ENCODE measurements around the gene ANO2.
"Not testable (repeated sequence)": the region's sequence is repeated elsewhere in the genome, so short reads cannot be mapped to it uniquely, and the experiment has no call there.

ANO2 gene

DNA sequence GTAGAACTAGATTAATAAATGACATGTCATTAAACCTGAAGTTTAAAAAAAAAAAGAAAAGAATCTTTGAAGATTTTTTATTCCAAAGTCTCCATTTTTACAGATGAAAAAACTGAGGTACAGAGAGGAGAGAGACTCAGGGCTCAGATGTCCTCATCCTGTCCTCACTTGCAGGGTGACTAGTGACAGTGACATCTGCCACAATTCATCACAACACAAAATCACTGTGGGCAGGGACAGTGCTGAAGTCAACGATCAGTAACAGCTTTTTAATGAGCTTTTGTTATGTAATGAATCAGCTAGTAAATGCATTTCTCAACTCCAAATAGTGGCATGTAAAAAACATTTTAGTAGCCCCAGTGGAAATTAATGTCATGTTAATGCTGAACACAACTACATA, 374.6 kb downstream of the ANO2 start:
- no peak for DNase-seq

DNA sequence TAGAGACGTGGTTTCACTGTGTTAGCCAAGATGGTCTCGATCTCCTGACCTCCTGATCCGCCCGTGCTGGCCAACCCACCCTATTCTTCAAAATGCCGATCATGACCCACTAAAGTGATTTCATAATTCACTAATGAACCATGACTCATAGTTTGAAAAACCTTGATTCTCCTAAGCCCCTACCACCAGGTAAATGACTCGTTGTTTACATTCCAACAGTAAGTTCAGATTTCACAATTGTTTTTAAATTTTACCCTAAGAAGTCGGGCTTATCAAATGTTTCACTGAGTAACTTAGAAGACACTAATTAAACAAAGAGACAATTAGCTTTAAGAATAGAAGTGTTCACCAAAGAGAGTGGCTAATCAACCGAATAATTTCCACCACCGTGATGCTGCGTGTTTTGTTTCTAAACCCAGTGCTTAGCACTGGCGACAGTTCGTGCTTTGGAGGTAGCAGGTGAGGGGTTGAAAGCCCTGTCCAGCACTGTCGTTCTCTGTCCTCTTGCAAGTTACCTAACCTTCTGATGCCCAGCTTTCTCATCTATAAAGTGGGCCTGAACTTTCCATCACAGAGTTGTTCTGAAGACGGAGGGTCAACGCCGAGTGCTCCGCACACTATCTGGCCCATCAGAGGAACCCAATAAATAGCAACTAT, 376.6 kb downstream of the ANO2 start:
- DNase-seq, result no peak

DNA sequence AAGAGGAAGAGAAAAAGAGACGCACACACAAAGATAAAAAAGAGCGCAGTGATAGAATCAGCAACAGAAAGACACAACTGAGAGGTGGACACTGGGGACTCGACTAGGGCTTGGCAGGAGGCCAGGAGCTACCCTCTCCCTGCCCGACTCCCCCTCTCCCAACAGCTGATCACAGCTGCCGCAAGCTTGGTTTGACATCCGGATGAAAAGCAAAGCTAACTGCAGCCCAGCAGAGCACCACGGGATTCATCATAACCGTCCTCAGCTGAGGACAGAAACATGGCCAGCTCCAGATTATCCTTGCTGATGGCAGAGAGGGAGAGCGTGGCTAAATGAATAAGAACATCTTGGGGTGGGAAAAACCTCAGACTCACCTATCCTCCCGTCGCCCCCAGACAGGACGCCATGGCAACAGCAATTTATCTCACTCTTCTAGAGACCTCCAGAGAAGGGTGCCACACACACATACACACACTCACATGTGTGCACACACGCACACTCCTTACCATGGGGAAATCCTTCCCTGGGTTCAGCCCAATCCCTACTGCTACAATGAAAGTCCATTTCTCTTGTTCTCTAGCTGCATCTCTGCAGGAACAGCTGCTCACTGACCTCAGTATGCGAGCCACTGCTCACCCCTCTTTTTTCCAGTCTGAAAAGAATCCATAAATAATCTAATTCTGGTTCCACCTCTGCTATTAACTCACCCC, 377.9 kb downstream of the ANO2 start:
- peak; percentile 40 for DNase-seq

DNA sequence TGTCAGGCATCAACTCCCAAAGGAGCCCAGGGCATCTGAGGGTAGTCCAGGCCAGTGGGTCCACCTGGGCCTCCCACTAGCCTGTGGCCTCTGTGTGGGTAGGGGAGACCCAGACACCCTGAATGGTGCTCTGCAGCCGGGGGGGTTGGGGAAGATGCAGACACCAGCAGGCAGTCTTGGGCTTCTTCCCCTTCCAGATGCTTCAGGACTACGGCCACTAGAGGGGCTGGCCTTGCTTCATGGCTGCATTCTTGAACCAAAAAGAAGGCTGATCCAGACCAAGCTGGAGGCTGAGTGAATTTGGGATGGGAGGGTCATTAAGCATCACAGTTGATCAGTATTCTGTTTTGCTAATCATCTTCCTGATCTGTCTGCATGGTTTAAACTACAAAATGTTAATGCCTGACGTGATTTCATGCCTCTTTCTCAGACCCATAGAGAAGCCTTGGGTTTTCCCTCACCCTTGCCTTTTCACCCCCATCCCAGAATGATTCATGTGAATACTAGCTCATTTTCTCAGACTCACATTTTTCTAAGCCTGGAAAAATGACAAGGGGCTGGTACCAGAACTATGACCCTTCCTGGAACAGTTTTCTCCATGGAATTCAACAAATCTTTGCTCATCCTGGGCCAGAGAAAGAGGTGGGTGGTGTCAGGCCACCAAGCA, 379.0 kb downstream of the ANO2 start:
- DNase-seq, result no peak

DNA sequence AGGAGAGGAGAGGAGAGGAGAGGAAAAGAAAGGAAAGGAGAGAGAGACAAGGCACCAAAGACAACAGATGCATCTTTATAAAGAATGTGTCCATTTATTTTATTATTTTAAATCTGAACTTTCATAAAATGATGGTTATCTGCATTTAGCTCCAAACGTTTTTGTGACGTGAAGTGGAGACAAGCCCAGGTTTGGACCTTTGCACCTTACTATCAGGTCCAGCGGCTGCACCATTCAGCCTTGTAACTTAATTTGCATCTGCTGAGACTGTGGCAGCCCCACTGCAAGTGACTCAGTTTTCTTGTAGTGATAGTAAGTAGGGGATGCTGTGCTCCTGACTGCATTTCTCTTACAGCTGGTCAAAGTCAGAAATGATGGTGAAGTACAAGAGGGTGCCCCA, 382.5 kb downstream of the ANO2 start:
- DNase-seq, result no peak

DNA sequence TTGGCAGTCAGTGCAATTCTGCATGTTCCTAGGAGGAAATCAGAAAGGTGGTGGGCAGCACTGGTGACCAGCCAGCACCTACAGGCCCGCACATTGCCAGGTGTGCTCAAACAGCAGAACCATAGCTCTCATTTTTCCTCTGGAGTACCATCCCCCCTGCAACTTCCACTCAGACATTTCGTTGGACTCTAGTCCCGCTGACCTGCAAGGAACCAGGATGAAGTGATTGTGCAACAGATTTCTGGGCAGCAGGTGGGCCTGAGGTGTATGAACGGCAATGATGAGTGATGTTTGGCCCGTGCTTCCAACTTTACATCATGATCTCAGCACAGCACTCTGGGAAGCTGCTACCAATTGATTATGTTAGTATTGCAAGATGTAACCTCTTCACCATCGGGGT, 383.2 kb downstream of the ANO2 start:
- no peak for DNase-seq

DNA sequence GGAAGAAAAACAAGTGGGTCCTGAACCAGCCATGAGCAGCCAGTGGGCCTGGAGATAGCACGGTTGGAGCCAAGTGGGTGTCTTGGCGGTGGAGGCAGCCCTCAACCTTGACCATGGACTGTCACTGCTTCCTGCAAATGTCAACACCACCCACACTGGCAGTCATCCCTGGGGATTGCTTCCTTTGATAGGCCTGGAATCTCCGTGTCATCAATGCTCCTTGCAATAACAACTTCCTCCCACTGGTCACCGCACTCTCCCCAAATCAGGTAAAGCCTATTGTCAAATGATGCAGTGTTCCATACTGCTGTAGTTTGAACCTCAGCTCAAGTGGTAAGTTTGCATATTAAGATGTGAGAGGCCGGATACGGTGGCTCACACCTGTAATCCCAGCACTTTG, 384.0 kb downstream of the ANO2 start:
- DNase-seq, result no peak

DNA sequence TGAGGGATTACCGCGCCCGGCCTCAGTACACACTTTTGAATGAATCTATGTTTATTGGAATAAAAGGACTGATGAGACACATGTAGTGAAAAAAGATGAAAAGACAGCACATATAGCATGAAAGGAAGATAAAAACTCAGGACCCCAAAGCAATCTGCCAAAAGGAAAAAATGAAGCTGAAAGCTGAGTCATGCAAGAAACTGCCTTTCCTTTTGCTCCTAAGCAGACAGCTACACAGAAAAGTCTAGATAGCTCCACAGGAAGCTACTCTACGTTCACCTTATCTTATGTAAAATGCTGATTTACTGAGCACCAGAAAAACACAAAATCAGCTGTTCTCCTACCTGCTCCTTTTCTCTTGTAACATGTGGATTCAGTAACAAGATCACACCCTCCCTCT, 384.8 kb downstream of the ANO2 start:
- no peak for DNase-seq

DNA sequence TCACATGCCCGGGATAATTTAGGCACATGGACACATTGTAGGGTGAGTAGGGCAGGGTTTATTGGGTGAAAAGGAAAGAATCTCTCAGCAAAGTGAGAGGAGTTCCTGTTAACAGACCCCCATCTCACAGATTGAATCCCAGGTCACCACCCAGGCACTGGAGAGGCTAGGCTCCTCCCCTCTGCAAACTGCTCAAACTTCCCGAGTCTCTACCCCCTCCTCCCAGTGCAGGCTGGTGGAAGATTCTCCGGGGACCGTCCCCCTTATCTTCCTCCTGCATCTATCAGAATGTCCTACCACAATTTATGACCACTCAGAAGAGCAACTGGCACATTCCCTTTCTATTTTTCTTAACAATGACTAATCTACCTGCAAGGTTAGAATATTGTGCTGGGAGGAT, 387.2 kb downstream of the ANO2 start:
- no peak for DNase-seq

DNA sequence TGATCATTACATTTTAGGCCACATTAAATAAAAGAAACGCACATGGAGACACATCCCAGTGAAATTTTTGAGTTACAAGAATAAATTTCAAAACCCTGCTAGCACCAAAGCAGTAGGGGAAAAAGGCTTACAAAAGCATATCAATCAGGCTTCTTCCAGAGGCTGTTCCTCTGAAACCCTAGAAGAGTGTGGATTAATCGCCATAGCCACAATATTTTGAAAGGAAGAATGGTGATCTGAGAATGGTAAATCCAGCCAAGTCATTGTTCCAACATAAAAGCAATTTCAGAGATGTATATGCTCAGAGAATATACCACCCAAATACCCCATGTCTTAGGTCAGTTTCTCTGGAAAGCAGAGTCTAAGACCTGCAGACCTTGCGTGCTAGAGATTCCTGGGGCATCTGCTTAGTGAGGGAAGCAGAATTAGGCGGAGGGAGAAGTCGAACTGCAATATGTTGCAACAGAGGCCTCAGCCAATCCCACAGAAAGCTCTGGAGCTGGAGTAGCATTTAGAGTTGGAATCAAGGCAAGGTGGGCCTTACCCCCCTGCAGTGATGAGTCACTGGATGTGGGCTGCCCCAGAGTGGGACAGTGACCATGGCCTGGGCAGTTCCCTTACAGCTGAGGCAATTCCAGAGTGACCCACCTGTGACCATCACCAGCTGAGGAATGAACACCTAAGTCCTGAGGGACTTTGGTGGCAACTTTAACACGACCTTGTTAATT, 387.9 kb downstream of the ANO2 start:
- DNase-seq, result no peak

DNA sequence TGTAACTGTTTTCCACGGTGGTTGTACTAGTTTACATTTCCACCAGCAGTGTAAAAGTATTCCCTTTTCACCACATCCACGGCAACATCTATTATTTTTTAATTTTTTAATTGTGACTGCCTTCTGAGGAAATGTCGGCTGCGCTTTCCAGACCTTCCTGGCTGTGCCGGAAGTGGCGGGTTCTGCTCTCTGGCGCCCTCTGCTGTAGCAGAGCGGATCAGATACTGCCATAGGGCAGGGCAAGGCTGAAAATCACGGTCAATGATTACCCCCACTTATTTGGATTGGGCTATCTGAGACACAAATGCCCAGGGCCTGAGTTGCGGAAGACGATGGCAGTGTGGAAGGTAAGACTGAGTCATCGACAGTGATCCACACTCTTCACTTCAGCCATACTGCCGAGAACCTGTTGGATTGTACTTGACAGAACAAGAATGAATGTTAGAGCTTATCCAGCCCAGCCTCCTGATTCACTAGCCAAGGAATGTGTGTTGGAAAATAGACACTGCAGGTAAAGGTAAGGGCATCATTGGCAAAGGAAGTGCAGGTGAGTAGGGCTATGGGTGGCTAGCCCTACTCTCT, 388.9 kb downstream of the ANO2 start:
- DNase-seq, result peak; percentile 14

DNA sequence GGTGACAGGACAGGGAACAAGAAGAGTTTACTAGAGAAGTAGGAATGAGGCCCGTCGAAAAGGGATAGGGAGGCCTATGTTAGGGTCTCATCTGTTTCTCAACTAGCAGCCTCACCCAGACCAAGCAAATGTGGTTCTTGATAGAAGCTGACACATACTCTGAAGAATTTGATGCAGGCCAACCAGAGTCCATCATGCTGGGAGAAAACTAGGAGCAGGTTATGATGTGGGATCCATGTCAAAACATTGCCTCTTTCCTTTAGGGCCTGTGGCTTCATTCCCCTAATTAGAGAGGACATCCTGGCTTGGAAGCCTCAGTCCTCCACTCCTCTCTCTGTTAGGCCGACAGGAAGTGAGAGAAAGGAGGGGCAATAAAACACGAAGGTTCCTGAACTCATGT, 390.3 kb downstream of the ANO2 start:
- DNase-seq, result no peak

DNA sequence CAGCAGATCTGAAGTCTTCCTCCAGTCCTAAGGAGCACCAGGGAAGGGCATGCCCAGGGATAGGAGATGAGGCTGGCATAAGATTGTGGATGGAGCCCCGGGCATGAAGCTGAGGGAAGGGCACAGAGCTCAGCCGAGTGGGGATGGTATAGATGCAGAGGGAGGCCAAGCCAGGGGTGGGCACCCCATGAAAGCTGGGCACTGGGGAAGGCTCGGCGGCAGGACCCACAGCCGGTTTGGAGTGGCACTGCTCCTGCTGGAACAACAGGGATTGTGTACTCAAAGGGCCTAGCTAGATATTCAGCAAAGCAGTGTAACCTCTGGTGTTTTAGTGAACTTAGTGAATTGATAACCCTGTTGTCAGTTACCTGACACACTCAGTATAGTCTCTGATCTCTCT, 396.0 kb downstream of the ANO2 start:
- DNase-seq, result no peak

DNA sequence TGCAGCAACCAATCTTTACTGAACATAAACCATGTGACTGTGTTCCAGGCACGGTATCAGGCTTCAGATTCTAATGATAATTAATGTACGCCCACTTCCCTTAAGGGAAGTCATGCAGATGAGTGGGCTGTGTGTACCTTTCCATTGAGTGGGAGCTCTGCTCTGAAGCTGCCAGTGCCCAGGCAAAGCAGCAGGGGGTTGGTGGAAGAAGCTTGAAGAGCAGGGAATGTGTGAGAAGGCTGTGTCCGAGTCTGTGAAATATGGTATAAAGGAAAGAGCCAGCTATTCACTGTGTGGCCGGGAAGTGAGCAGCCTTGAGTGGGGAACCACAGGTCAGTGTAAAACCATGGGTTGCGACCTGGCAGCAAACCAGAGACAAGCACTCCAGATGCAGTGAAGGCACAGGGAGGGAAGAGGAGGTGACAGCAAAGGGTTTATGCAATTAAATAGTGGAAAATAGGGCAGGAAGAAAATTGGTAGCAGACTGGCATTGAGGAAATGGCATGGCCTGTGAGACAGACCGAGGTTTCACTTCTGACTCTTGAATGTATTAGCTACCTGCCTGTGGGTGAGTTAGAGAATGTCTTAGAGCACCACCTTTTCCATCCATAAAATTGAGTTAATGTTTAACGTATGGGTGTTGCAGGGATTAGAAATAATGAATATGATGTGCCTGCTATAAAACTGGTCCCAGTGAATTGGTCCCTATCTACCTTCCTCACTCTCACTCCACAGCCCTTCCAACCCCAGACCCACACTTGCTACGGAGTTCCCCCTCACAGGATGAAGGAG, 396.7 kb downstream of the ANO2 start:
- DNase-seq, result no peak

DNA sequence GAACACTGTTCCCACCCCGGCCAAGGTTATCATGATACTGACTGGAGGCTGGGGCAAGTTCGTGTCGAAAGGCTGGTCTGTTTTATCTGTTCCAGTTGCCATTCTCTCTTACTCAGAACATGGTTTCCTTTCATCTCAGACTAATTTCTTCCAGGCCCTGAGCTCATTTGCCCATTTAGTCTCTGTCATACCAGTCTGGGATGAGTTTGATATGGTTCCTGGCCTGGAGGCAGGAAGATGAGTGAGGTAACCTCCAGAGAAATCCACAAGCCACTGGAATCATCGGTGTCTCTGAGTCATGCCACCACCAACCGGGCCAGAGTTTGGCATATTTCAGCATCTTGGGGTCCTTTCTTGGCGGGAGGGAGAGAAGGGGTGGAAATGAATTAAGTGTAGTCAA, 398.4 kb downstream of the ANO2 start:
- no peak for DNase-seq

DNA sequence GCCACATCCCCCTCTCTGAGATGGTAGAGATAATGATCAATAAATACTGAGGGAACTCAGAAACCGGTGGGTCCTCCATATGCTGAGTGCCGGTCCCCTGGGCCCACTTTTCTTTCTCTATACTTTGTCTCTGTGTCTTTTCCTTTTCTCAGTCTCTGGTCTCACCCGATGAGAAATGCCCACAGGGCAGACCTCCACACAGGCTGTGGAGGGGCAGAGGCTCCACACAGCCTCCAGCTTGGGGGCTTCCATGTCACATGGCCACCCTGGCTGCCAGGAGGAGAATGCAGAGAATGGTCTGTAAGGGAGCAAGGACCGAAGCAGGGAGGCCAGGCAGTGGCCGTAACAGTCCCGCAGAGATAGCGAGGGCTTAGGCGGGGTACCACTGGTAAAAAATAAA, 407.3 kb downstream of the ANO2 start:
- DNase-seq, result no peak

DNA sequence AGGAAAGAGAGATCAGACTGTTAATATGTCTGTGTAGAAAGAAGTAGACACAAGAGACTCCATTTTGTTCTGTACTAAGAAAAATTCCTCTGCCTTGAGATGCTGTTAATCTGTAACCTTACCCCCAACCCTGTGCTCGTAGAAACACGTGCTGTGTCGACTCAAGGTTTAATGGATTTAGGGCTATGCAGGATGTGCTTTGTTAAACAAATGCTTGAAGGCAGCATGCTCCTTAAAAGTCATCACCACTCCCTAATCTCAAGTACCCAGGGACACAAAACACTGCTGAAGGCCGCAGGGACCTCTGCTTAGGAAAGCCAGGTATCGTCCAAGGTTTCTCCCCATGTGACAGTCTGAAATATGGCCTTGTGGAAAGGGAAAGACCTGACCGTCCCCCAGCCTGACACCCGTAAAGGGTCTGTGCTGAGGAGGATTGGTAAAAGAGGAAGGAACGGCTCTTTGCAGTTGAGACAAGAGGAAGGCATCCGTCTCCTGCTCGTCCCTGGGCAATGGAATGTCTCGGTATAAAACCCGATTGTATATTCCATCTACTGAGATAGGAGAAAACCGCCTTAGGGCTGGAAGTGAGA, 407.9 kb downstream of the ANO2 start:
- DNase-seq, result not testable (repeated sequence)

DNA sequence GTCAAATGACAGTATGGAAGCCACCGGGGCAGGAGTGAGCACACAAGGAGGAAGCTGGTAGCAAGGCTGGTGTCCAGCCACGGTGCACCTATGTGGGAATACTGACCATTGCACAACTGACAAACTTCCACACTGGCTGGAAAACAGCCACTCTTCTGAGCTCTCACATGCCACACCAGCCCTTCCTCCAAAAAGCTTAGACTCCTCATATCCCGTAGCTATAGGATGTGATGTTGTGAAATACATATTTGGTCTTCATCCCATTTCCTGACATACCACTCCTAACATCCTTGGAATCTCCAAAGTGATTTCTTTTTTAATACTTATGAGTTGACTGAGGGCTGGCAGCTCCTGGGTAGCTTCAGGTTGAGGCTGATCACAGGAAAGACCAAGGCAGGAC, 409.5 kb downstream of the ANO2 start:
- no peak for DNase-seq

DNA sequence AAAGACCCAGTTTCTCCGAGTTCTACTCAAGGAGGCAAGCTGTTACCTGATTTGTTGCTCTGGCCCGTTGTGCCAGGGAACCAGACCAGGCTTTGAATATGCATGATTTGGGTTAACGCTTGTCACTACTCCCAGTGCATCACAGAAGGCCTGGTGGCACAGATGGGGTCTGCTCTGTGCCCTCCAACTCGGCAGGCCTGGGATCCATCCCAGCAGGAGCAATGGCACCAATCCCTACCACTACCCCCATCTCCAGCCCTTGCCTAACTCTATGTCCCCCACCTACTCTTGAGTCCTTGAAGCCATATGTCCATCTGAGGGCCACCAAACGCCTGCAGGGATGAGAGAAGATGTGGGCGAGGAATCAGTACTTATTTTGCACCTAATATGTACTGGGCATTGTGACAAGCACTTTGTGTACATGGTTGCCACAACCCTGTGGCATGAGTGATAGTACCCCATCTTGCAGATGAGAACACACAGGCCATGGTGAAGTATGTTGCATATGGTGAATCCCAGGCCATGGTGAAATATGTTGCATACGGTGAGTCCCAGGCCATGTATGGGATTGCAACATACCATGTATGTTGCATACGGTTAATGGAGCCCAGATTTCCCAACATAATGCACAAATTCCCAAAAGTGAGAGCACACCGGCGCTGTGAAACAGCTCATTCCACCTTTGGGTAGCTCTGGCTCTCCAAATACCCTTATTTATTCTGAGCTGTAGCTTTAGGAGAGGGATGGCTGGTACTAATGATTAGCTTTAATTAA, 410.4 kb downstream of the ANO2 start:
- no peak for DNase-seq

DNA sequence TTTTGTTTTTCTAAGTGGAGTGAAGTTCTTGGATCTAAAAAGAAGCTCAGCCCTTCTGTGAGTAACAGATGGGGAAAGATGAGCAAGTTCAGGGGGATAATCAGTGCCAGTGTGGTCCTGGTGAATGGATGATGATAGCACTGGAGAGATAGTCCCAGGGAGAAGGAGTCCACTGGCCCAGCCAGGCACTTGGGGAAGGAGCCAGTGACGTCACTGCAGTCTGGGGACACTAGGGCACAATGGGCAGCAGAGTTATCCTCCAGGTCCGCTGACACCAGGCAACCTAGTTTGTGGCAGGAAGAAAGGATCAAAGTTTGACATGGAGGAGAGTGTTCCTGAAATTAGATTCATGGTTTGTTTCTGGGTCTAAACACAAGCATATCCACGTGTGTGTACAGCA, 411.7 kb downstream of the ANO2 start:
- DNase-seq, result no peak

DNA sequence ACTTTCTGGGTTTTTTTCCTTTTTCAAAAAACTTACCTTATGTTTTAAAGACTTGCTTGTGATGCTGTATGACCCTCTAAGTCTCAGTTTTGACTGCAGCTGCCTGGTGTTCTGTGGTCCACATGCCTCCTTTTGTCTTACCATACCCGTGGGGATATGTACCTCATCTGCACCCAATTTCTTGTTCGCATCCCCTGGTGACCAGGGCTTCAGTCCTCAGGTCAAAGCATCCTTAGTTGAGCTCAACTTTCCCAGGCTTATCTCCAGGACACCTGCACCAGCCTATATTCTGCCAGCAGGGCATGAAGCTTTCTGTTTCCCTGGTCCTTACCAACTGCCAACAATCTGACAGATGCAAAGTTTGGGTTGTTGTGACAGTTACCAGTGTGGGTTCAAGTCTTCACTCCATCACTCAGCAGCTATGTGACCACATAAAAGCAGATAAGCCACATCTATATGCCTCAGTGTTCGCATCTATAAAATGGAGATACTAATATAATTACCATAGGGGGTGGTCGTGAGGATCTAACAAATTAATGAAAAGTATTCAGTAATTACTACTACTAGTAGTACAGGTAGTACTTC, 419.2 kb downstream of the ANO2 start:
- no peak for DNase-seq

All from NCI-H146 (cell line).